Muscle of back (tissue), 11 donors: Measurements from ENCODE around the gene KDELR1. TPM values are rescaled to one million over a fixed set of nuclear protein-coding genes. Genes with fewer than 3 reads are reported as not detected.
"Not testable (repeated sequence)": the region's sequence is repeated elsewhere in the genome, so short reads cannot be mapped to it uniquely, and the experiment has no call there.

Experiments used
- DNase-seq, 3 donors: peaks; one replicate each; pipeline versions ENCODE4 v3.0.0 to v3.0.0-alpha.2; 2013
- polyA plus RNA-seq, 10 donors: library from polyadenylated mRNA; unstranded; fragments of 120-200 nt; gene quantifications; one replicate each; pipeline ENCODE4 v1.2.1, GENCODE V29; 2013; ENCODE audit not compliant: insufficient read length in 10 of 10

Gene KDELR1
- polyA plus RNA-seq, 10 donors = 99.5 to 140 (median 124) TPM

DNA sequence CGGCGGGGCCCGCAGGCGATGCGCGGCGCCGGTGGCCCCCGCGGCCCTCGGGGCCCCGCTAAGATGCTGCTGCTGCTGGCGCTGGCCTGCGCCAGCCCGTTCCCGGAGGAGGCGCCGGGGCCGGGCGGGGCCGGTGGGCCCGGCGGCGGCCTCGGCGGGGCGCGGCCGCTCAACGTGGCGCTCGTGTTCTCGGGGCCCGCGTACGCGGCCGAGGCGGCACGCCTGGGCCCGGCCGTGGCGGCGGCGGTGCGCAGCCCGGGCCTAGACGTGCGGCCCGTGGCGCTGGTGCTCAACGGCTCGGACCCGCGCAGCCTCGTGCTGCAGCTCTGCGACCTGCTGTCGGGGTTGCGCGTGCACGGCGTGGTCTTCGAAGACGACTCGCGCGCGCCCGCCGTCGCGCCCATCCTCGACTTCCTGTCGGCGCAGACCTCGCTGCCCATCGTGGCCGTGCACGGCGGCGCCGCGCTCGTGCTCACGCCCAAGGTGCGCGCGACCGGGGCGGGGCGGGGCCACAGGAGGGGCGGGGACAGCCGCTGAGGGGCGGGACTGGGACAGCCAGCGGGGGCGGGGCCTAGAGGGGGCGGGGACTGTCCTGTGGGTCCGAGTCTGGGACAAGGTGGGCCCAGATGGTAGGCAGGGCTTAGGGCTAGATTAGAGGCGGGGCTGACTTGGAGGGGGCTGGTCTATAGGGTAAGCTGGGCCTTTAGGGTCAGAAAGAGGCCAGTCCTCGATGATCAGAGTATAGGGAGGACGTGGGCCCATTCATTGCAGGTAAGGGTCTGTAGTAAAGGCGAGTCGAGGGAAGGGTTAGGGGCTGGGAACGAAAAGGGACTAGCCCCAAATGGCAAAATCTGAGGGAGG is 7.3 kb upstream of the KDELR1 start:
- DNase-seq = peak; percentile 75 to 90 (median 84)

DNA sequence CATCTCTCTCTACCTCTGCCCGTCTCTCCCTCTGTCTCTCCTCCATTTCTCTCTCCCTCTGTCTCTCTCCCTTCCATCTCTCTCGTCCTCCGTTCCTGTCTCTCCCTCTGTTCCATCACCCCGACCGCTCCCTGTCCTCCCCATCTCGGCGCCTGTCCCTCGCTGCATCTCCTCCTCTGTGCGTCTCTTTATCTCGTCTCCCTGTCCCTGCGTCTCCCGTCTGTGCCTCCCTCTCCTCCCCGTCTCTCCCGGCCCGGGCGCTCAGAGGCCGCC is 6.7 kb upstream of the KDELR1 start:
- DNase-seq = peak in 1 of 3 donors; percentile 64

DNA sequence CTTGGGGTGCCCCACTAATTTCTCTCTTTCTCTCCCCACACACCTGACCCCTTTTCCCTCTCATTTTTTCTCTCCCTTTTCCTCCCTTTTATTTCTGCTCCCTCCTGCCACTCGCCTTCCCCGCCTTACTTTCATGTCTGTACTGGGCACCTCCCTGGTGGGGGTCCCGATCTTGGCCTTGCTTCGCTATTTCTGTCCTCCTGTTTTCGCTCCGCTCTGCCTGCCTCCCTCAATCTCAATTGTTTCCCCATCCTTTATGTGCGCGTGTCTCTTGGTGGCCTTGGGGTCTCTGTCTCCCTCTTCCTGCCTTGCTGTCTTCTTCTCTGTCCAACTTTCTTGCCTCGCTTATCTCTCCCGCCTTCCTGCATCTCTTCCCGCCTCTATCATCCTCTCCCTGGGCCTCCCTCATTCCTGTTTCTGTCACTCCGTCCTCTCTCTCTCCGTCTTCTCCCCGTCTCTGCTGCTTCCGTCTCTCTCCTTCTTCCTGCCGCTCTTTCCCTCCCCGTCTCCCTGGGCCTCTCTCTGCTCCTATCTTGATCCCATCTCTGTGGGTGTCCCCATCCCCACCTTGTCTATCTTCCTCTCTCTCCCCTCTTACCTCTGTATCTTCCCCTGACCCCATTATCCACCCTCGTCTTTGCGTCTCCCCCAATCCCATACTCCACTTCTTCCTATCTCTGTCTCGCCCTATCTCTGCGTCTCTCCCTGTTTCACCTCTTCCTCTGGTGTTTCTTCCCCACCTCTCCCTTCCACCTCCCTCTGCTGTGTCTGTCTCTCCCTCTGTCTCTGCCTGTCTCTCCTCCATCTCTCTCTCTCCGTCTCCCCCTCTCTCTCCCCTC is 6.1 kb upstream of the KDELR1 start:
- peak in 1 of 3 donors; percentile 47 for DNase-seq

DNA sequence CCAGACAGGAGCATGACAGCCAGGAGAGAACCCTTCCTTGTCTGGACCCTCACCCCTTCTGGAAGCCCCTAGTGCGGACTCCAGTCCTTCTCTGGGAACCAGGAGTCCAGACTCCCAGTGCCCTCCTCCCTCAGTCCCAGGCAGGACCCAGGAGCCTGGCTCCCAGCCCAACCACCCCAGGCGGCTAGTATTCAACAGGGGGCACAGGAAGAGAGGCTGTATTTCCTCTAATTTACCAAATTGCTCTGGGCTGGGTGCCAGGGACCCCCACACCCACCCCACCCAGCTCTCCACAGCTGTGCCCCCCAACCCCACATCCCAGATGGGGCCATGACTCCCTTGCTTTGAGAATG is 5.4 kb upstream of the KDELR1 start:
- no peak for DNase-seq

DNA sequence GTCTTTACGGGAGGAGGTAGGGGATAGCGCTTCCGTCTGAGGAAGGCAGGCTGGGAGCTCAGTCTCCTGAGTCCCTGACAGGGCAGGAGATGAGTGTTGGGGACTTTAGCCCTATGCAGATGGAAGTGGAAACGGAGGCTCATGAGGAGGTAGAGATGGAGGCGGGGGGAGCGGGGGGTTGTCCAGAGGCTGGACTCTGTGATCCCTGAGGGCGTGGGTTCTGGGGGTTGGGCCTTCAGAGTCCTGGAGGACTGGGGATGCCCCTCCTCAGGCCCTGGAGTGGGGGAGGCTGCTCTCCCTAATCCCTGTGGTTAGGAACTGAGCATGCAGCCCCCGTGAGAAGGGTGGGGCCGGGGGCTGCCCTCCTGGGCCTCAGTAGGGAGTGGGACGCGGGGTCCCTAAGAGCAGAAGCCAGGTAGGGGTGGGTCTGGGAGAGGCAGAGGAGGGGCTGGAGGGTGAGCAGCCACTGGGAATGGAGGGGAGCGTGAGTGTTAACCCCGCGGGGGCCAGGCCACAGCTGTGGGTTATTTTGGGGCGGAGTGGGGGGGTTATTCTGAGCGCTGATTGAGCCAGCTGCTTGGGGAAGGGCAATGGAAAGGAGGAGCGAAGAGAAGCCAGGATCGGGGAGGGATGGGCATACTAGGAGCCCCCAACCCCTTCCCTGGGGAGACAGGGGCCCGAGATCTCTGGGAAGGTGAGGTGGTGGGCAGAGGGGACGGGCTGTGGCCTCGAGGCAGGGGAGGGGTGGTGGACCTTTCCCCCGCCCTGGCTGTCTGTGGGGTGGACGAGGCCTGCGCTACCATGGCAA is 4.9 kb upstream of the KDELR1 start:
- no peak for DNase-seq

DNA sequence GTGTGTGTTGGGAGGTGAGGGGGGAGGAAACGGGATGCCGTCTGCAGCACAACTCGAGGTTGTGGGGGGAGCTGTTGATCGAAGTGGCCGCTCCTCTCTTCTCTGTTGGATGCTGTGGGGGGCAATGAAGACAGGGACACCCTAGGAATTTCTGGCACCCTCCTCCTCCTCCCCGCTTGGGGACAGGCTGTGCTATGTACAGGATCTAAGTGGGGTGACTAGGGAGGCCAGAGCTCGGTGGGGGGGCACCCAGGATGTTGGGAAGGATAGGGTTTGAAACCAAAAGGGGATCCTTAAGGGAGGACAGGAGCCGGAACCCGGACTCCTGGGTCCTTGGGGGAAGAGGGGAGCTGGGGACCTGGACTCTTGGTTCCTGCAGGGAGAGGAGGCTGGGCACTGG is 4.1 kb upstream of the KDELR1 start:
- no peak for DNase-seq

DNA sequence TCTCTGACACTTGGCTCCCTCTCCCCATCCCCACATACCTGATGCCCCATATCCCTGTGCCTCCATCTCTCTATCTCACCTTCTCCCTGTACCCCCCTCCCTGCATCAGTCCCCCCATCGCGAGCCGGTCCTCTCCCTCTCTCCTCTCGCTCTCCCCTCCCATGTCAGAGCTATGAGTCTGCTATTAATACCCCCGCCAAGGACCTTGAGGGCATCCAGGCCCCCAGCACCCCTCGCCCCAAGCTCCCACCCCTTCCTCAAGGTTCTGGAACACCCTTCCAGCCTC is 3.8 kb upstream of the KDELR1 start:
- DNase-seq = no peak

DNA sequence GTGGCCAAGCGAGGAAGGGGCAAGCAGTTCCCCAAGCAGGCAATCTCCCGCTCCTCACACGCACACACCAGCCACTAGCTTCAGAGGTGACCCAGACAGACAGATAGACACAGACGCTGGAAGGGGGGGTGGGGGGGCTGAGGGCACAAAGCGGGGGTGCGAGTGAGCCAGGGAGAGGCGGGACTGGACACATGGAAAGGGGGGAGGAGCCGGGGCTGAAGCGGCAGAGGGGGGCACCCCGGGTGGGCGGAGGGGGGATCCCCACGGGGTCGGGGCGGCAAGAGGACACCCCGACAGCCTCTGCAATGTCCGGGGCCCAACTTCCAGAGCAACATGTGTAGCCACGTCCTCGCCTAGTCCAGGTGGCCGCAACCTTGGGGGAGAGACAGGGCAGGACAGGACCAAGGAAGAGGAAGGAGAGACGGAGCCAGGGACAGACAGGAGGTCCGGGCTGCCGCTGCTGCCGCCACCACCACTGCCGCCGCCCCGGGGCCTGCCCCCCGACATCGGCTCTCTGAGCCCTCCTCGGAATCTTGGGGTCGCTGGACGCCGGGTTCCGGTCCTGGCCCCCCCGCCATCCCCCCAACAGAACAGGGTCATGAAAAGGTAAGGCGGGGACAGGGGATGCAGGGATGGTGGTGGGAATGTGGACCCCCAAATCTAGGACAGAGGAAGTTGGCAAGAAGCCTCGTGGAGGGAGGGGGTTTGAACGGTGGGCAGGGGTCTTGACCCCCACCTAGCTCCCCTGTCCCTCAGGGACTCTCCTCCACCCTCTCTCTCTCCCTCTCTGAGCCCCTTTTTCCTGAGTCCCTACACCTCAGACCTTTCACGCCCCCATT is 3.2 kb upstream of the KDELR1 start:
- no peak for DNase-seq

DNA sequence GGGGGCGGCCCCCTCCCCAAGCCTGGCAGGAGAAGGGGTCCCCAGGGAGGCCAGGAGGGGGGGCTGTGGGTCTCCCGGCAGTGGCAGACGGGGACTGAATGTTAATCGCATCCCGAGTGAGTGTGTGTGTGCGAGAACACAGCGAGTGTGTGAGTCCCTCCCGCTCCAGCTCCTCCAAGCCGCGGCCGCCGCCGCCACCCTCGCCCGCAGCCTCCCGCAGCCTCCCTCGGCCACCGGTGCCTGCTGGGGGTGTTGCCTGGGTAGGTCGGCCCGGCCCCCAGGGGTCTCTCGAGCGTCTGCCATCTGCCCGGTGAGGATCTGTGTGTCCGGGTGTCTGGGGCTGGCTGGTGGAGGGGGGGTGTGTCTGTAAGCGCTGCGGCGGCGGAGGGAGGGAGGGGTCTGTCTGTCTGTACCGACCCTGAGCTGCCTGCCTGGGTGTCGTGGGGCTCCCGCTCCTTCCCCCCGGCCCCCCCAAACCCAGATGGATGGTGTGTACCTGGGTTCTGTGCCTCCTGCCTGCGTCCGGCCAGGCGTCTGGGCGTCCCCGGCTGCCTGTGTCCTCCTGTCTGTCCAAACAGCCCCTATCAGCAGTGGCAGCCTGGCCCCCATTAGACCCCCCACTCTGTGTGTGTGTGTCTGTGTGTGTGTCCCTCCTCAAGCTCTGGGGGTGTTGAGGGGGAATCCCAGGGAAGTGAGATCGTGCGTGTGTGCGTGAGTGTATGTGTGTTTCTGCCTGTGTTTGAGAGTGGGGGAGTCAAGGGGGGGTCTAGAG is 2.4 kb upstream of the KDELR1 start, which contains the start of gene GRIN2D:
GRIN2D (plus strand) TSS at position 110 of the 772 bp plus-strand sequence. CDS start 4,725 bp downstream, outside the sequence.
- peak in 1 of 3 donors; percentile 67 for DNase-seq

DNA sequence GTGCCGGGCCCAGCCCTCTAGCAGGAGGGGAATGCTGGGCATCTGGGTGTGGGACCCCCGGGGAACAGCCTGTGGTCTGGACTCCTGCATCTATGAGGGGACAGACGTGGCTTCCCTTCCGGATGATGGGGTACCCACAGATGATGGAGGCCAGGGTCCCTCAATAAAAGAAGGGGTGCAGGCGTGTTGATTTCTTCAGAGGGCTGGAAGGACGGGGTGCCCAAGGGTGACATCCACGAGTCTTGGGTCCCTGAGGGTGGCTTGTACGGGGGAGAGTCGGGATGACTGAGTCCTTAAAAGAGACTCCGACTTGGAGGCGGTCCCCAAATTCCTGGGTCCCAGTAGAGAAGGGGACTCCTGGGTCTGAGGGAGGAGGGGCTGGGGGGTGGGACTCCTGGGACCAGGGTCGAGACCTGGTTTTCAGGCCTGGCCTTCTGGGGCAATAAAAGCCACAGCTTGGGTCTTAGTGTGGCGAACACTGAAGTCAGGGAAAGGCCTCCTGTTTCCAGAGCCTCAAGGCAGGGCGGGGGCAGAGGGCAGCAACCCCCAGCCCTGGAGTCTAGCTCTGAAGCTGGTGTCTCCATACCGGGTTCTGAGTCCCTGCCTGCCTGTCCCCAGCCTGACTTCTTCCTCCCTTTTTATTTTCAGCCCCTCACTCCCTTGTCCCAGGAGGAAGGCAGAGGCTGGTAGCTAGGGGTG is 1.7 kb upstream of the KDELR1 start:
- no peak for DNase-seq

DNA sequence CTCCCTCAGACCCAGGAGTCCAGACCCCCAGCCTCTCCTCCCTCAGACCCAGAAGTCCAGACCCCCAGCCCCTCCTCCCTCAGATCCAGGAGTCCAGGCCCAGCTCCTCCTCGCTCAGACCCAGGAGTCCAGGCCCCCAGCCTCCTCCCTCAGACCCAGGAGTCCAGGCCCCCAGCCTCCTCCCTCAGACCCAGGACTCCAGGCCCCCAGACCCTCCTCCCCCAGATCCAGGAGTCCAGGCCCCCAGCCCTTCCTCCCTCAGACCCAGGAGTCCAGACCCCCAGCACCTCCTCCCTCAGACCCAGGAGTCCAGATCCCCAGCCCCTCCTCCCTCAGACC is 624 bp upstream of the KDELR1 start:
- not testable (repeated sequence) for DNase-seq

DNA sequence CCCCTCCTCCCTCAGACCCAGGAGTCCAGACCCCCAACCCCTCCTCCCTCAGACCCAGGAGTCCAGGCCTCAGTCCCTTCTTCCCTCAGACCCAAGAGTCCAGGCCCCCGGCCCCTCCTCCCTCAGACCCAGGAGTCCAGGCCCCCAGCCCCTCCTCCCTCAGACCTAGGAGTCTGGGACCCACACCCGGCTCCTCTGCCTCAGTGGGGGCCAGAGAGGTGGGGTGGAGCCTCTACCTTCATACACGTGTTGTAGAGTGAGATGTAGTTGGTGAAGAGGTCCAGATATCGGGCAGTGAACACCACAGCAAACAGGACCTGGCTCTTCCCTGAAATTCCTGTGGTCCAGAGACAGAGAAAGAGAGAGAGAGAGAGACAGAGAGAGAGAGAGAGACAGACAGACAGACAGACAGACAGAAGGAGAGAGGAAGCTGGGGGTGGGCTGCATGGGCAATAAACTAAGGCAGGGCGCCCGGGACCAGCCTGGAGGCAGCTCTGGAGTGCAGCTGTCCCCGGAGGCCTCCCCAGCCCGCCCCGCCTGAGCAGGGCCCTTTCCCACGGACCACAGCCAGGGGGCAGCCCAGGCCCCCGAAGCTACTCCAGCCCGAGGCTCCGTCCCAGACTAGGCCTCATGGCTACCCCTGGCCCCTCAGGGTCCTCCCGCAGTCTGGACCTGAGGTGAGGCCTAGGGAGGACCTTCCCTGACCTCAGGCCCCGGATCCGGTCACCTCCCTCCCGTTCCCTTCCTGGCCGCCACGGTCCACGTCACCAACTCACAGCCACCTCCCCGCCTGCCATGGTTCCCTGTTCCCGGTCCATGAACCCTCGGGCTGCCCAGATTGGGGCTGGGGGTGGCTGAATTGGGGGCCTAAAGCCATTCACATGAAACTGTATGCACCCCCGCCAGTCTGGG is 907 bp downstream of the KDELR1 start:
- peak in 2 of 3 donors; percentile 75 to 91 for DNase-seq

DNA sequence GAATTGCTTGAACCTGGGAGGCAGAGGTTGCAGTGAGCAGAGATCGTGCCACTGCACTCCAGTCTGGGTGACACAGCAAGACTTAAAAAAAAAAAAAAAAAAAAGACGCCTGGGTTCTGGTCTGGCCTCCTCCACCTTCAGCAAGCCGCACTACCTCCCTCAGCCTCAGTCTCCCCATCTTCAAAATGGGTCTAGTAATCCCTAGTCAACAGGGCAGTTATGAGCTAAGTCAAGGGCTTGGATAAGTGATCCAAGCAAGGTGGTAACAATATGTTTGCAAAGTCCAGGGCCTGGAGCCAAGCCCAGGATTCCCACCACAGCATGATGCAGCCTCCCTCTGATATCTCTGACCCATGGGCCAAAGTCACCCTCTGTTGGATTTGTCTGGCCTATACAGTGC is 4.4 kb downstream of the KDELR1 start:
- no peak for DNase-seq

DNA sequence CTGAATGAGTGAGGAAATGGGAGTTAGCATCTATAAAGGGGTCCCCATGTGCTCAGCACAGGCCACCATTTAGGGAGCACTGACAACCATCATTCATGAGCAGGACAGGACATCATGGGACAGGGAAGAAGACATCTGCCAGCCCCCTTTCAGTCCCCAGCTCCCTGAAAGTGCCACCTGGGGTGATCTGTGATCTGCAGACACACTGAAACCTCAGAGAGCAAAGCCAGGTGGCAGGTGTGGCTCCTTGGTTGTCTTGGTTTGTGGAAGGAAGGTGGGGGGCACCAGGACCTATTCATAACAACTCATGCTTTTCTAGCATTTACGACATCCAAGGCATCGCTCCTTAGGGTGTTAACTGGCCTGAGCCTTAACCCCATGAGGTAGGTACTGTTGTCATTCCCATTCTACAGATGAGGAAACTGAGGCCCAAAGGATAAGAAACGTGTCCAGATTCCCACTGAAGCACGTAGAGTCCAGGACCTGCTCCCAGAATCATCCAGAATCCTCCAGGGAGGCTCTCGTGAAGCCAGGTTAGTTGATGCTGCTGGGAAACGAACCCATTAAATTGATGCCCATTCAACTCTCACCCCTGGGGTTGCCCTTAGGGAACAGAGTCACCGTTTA is 5.8 kb downstream of the KDELR1 start:
- DNase-seq = no peak

DNA sequence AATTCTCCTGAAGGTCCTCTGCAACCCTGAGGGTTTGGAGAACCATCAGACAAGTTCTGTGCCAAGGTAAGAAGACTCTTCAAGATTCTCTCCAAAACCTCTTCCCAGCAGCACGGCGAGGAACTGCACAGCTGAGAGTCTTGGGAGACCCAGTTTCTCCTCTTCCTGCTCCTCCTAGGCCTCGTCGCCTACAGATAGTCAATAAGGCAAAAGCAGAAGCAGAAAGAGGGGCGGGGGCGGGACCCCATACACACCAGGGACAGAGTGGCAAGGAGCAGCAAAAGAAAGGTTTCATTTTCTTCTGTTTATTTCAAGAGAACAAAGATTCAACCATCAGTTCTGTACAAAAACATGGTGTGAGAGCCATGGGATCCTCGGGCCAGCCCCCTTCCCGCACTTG is 9.1 kb downstream of the KDELR1 start:
- DNase-seq = no peak

DNA sequence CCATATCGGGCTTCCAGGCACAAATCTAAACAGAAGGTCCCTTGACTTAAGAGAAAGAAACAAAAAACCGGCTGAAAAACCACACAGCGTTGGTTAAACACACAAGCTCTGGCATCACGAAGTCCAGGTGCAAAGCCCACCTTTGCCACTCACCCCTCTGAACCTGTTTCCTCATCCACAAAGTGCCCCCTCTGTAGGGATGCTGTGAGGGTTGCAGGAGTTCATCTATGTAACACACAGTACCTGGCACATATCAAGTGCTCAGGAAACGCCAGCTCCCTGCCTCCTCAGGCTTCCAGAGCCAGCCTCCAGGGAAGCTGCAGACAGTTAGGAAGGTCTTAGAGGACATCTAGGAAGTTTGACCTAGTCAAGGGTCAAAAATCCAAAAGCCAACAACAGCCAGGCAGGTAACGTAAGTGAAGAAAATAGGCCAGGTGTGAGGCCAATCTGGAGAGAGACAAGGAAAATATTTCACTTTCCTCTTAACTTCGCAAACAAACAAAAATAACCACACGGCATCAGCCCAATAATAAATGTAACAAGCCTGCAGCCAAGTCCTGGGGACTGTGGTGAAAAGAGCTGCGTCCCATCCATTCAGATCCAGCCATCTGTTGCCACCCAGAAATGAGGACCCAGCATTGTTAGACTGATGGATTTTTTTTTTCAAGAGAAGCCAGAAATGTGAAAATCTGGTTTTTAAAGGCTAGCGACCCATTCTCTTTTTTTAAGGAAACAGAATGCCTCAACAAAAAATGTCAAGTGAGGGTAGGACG is 10.0 kb downstream of the KDELR1 start:
- DNase-seq = no peak

DNA sequence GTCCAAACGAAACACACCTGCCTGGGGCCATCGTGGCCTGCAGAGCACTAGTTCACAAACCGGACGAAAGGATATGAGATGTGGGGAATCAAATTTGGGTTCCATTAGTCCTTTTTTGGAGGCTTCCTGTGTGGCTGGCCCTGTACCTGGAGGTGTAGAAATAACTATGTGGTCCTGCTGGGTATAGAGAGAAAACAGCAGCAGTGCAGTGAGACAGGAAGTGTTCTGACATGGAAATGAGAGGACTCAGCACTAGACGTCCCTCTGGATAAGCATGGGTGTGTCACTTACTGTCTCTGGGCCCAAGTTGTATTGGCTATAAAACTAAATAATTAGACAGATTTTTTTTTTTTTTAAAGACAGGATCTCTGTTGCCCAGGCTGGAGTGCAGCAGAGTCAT is 12.3 kb downstream of the KDELR1 start:
- no peak for DNase-seq

DNA sequence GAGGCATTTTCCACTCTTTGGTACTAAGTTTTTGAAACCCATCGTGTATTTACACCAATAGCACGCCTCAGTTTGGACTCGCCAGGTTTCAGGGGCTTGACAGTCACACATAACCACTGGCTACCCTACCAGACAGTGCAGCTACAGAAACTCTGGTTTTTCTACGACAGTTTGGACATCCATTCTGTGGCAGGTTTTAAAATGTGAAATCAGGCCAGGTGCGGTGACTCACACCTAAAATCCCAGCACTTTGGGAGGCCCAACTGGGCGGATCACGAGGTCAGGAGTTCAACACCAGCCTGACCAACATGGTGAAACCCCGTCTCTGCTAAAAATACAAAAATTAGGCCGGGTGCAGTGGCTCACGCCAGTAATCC is 13.2 kb downstream of the KDELR1 start:
- DNase-seq = no peak
